ENCODE measurements around the gene INIP. TPM values are rescaled to one million over a fixed set of nuclear protein-coding genes. Genes with fewer than 3 reads are reported as not detected.

INIP gene
- total RNA-seq, 1 experiment from 2014 or later, result 16.0 TPM

- no peak for TF ChIP-seq ZNF317 (CRISPR knock-in tag; IDR thresholded peaks at IDR 0.05; ENCODE audit: borderline replicate concordance, low read depth)
- no peak for TF ChIP-seq ZMAT4 (CRISPR knock-in tag; IDR thresholded peaks at IDR 0.05)
- no peak for TF ChIP-seq FOXK1 (CRISPR knock-in tag; IDR thresholded peaks at IDR 0.05)
- no peak for TF ChIP-seq AR (CRISPR knock-in tag; IDR thresholded peaks at IDR 0.05)
- TF ChIP-seq USF1 (CRISPR knock-in tag; IDR thresholded peaks at IDR 0.05), result no peak
- TF ChIP-seq E2F4 (CRISPR knock-in tag; IDR thresholded peaks at IDR 0.05; ENCODE audit: borderline replicate concordance, low read depth), result no peak
- TF ChIP-seq NFYB (CRISPR knock-in tag; conservative IDR thresholded peaks at IDR 0.05; ENCODE audit: low read depth), result no peak
- no peak for TF ChIP-seq ZNF512 (CRISPR knock-in tag; IDR thresholded peaks at IDR 0.05; ENCODE audit: borderline replicate concordance)
Measured at GRCh38 chr9:112750764-112751055, 32.8 kb upstream of the INIP start (continued).

- Mint-ChIP-seq H3K9me3 (no peaks in the 10 kb centered on the region), H3K36me3 (no peaks in the 10 kb centered on the region), H3K4me3 (peak within 1 kb of the TSS; percentile 90), H3K27ac (peak within 1 kb of the TSS; percentile 91), H3K27me3 (ENCODE audit: low read depth) (peaks cover 10% of the 10 kb centered on the region), H3K4me1 (peaks cover 22% of the 10 kb centered on the region)
- DNase-seq (ENCODE audit: low spot score) (peak; percentile 82), ATAC-seq (peak; percentile 76)
- ChIA-PET POLR2A (interaction anchor here (2.0 kb wide), 1 partner anchor 32 kb away, joined by 6 read pairs; the partner anchor contains the start of gene INIP), CTCF (interaction anchor here (0.7 to 2.3 kb wide), 6 partner anchors 34 to 675 kb away, joined by 3 to 12 read pairs (median 4); no protein-coding TSS in a partner anchor)
- TF ChIP-seq NFYB (CRISPR knock-in tag; conservative IDR thresholded peaks at IDR 0.05; ENCODE audit: low read depth) (no peak), IRF2 (CRISPR knock-in tag; IDR thresholded peaks at IDR 0.05; ENCODE audit: borderline replicate concordance, low read depth) (no peak), ELF4 (CRISPR knock-in tag; IDR thresholded peaks at IDR 0.05; ENCODE audit: low read depth) (no peak), ZNF423 (CRISPR knock-in tag; IDR thresholded peaks at IDR 0.05) (no peak), CBFB (CRISPR knock-in tag; IDR thresholded peaks at IDR 0.05; ENCODE audit: low read depth) (no peak), FOXK1 (CRISPR knock-in tag; IDR thresholded peaks at IDR 0.05) (0 out of 2 replicates have a peak, but pooled peaks have one; percentile 28), JUN (CRISPR knock-in tag; IDR thresholded peaks at IDR 0.05) (no peak), ZNF317 (CRISPR knock-in tag; IDR thresholded peaks at IDR 0.05; ENCODE audit: borderline replicate concordance, low read depth) (no peak), ATF2 (CRISPR knock-in tag; IDR thresholded peaks at IDR 0.05; ENCODE audit: borderline replicate concordance, low read depth) (no peak), AR (CRISPR knock-in tag; IDR thresholded peaks at IDR 0.05) (no peak), E2F5 (CRISPR knock-in tag; IDR thresholded peaks at IDR 0.05) (no peak), ARID4B (CRISPR knock-in tag; IDR thresholded peaks at IDR 0.05; ENCODE audit: borderline replicate concordance) (no peak)
Measured at GRCh38 chr9:112750016-112750763, 32.3 kb upstream of the INIP start, which contains the start of gene SNX30. Gene SNX30 (plus strand): TSS chr9:112750760. CDS start chr9:112751002, 242 bp downstream.
